Caki2 (cell line): ENCODE measurements around the gene GAL3ST2. TPM values are rescaled to one million over a fixed set of nuclear protein-coding genes. Genes with fewer than 3 reads are reported as not detected.
"Not testable (repeated sequence)": the region's sequence is repeated elsewhere in the genome, so short reads cannot be mapped to it uniquely, and the experiment has no call there.

Experiments
- DNase-seq: peaks from one replicate; pipeline ENCODE4 v3.0.0-alpha.2; 2015; ENCODE audit warnings: low read depth
- in situ Hi-C: cut with HindIII; loops from 2 replicates; pipeline ENCODE4 v1.10.0; 2016; ENCODE audit warnings: low sequenced_read_pairs, low pct_unique_long_range_greater_than_20kb, mixed read lengths
- total RNA-seq: library from RNA; depleted of rRNA; stranded (reverse); fragments of >200 nt; shearing (Covaris generic); gene quantifications from 2 replicates; pipeline ENCODE4 v1.2.3, GENCODE V29; 2014; ENCODE audit warnings: low replicate concordance

GAL3ST2 gene
- total RNA-seq, 1 experiment from 2014 or later: not detected

- in situ Hi-C loops: no loop called here
- DNase-seq: no peak
Observed at GRCh38 chr2:241744028-241744754, 32.4 kb upstream of the GAL3ST2 start.

GRCh38 chr2:241745276-241745675 is 31.3 kb upstream of the GAL3ST2 start:
- no peak for DNase-seq

GRCh38 chr2:241746084-241746483 is 30.5 kb upstream of the GAL3ST2 start:
- no peak for DNase-seq
- in situ Hi-C loops: no loop called here

More at GRCh38 chr2:241745276-241745675, 31.3 kb upstream of the GAL3ST2 start:
- in situ Hi-C loops: no loop called here

GRCh38 chr2:241748468-241749256 is 28.0 kb upstream of the GAL3ST2 start:
- no peak for DNase-seq
- in situ Hi-C loops: no loop called here

- no peak for DNase-seq
- in situ Hi-C loops: no loop called here
Observed at GRCh38 chr2:241750076-241750840, 26.4 kb upstream of the GAL3ST2 start.

GRCh38 chr2:241751152-241751551 is 25.5 kb upstream of the GAL3ST2 start:
- in situ Hi-C loops: no loop called here
- DNase-seq: no peak

- in situ Hi-C loops: no loop called here
- DNase-seq: no peak
Observed at GRCh38 chr2:241751776-241752175, 24.8 kb upstream of the GAL3ST2 start.

GRCh38 chr2:241752253-241752652 is 24.4 kb upstream of the GAL3ST2 start:
- in situ Hi-C loops: no loop called here
- DNase-seq: no peak

GRCh38 chr2:241752689-241753276 is 23.8 kb upstream of the GAL3ST2 start:
- no peak for DNase-seq
- in situ Hi-C loops: no loop called here

GRCh38 chr2:241753493-241753892 is 23.1 kb upstream of the GAL3ST2 start:
- DNase-seq: no peak
- in situ Hi-C loops: no loop called here

- in situ Hi-C loops: no loop called here
Observed at GRCh38 chr2:241754042-241754441, 22.6 kb upstream of the GAL3ST2 start.

GRCh38 chr2:241755166-241755565 is 21.5 kb upstream of the GAL3ST2 start:
- DNase-seq: no peak
- in situ Hi-C loops: no loop called here

More at GRCh38 chr2:241754042-241754441, 22.6 kb upstream of the GAL3ST2 start:
- no peak for DNase-seq

GRCh38 chr2:241755777-241756176 is 20.8 kb upstream of the GAL3ST2 start:
- in situ Hi-C loops: no loop called here
- DNase-seq: no peak

- in situ Hi-C loops: no loop called here
- no peak for DNase-seq
Observed at GRCh38 chr2:241759067-241759807, 17.4 kb upstream of the GAL3ST2 start.

GRCh38 chr2:241759893-241760292 is 16.7 kb upstream of the GAL3ST2 start:
- in situ Hi-C loops, DNase-seq: not testable (repeated sequence)

- no peak for DNase-seq
- in situ Hi-C loops: no loop called here
Observed at GRCh38 chr2:241760301-241760771, 16.3 kb upstream of the GAL3ST2 start.

- no peak for DNase-seq
- in situ Hi-C loops: no loop called here
Observed at GRCh38 chr2:241762321-241762932, 14.2 kb upstream of the GAL3ST2 start.
